HepG2 (cell line): Measurements from ENCODE around the gene PPP2R5C. TPM values are rescaled to one million over a fixed set of nuclear protein-coding genes. Genes with fewer than 3 reads are reported as not detected.

Experiments used
- CEBPG ChIP-seq: IDR thresholded peaks from 2 replicates; pipeline ENCODE4 v1.6.1; 2016
- FOXK2 ChIP-seq: fragments of 450-650 bp; IDR thresholded peaks from 2 replicates; pipeline ENCODE4 v1.6.1; 2016
- HES4 ChIP-seq: sonication (generic); formaldehyde crosslinking; IDR thresholded peaks from 2 replicates; pipeline ENCODE4 v1.9.0; 2021; ENCODE audit warnings: mild to moderate bottlenecking, missing genetic modification reagents, borderline replicate concordance
- ISX ChIP-seq: sonication (generic); formaldehyde crosslinking; conservative IDR thresholded peaks from 2 replicates; pipeline ENCODE4 v1.5.0; 2020; ENCODE audit warnings: missing genetic modification reagents
- KLF12 ChIP-seq: sonication (generic); formaldehyde crosslinking; IDR thresholded peaks from 2 replicates; pipeline ENCODE4 v1.4.0; 2020; ENCODE audit warnings: missing genetic modification reagents, borderline replicate concordance
- MAZ ChIP-seq, 2 experiments: sonication (generic) in 1 of 2; formaldehyde crosslinking in 1 of 2; IDR thresholded peaks; 2 replicates each; pipeline versions ENCODE4 v1.5.0 to v1.6.1; 2012 to 2020; ENCODE audit warnings: low read depth in 2 of 2, mild to moderate bottlenecking in 2 of 2, borderline replicate concordance in 1 of 2, improper control_type of control experiment in 1 of 2, low read length in 1 of 2, missing genetic modification reagents in 1 of 2, moderate library complexity in 1 of 2
- MLLT10 ChIP-seq: sonication (generic); formaldehyde crosslinking; IDR thresholded peaks from 2 replicates; pipeline ENCODE4 v1.4.0; 2020; ENCODE audit warnings: missing genetic modification reagents
- NR1H2 ChIP-seq: sonication (generic); formaldehyde crosslinking; IDR thresholded peaks from 2 replicates; pipeline ENCODE4 v1.8.1; 2022; ENCODE audit warnings: low read depth, missing genetic modification reagents, borderline replicate concordance
- PCBP2 ChIP-seq: fragments of 200-400 bp; formaldehyde crosslinking; optimal IDR thresholded peaks from 2 replicates; pipeline ENCODE3; 2018; ENCODE audit warnings: low read length, low read depth; ENCODE audit not compliant: poor library complexity, severe bottlenecking
- RBM39 ChIP-seq: fragments of 200-400 bp; formaldehyde crosslinking; IDR thresholded peaks from one replicate; pipeline ENCODE4 v1.6.1; 2018; ENCODE audit warnings: antibody characterized with exemption, mild to moderate bottlenecking, low read depth, low read length; ENCODE audit not compliant: poor library complexity, severe bottlenecking
- SIN3B ChIP-seq: fragments of 150-350 bp; IDR thresholded peaks from 2 replicates; pipeline ENCODE4 v1.6.1; 2014; ENCODE audit warnings: low read length
- XRCC5 ChIP-seq: fragments of 200-400 bp; formaldehyde crosslinking; optimal IDR thresholded peaks from 2 replicates; pipeline ENCODE3; 2017; ENCODE audit warnings: mild to moderate bottlenecking, low read length
- ZNF446 ChIP-seq: sonication (generic); formaldehyde crosslinking; IDR thresholded peaks from 2 replicates; pipeline ENCODE4 v1.5.0; 2020; ENCODE audit warnings: mild to moderate bottlenecking, missing genetic modification reagents
- ZNF589 ChIP-seq: sonication (generic); formaldehyde crosslinking; conservative IDR thresholded peaks from 2 replicates; pipeline ENCODE4 v1.8.0; 2022; ENCODE audit warnings: mild to moderate bottlenecking, moderate library complexity, missing genetic modification reagents
- ZNF614 ChIP-seq: IDR thresholded peaks from 2 replicates; pipeline ENCODE4 v1.6.1; 2018; ENCODE audit warnings: missing biosample characterization, missing genetic modification reagents, inconsistent platforms, borderline replicate concordance
- polyA plus RNA-seq, 8 experiments: library from polyadenylated mRNA; depleted of rRNA in 3 of 8; stranded (reverse) in 7 of 8; unstranded in 1 of 8; fragments of >200 nt; fragmentation: Illumina TruSeq in 4 of 8; extraction: Trizol in 4 of 8; gene quantifications; 2 replicates each; pipeline versions ENCODE4 v1.2.1 to v1.2.3, GENCODE V29; 2011 to 2016; ENCODE audit warnings: low read depth in 4 of 8, missing spikeins in 1 of 8, mixed read lengths in 1 of 8; ENCODE audit not compliant: insufficient read depth in 1 of 8
- total RNA-seq, 5 experiments: library from RNA; depleted of rRNA; stranded (reverse); fragments of >200 nt; fragmentation: Illumina TruSeq; extraction: Trizol; gene quantifications; 2 replicates each; pipeline ENCODE4 v1.2.3, GENCODE V29; 2016; ENCODE audit warnings: low read depth in 1 of 5
- TF ChIP-seq, protein P1 (sequence below): sonication (generic); formaldehyde crosslinking; IDR thresholded peaks from 2 replicates; pipeline ENCODE4 v1.4.0; 2020; ENCODE audit warnings: missing genetic modification reagents, borderline replicate concordance
- TF ChIP-seq, protein P2 (sequence below): fragments of 450-650 bp; IDR thresholded peaks from 2 replicates; pipeline ENCODE4 v1.6.1; 2016
- TF ChIP-seq, protein P3 (sequence below): sonication (generic); formaldehyde crosslinking; IDR thresholded peaks from 2 replicates; pipeline ENCODE4 v1.5.1; 2020; ENCODE audit warnings: mild to moderate bottlenecking, missing genetic modification reagents
- TF ChIP-seq, protein P4 (sequence below): sonication (generic); formaldehyde crosslinking; IDR thresholded peaks from 2 replicates; pipeline ENCODE4 v1.5.0; 2020; ENCODE audit warnings: missing genetic modification reagents, mild to moderate bottlenecking, borderline replicate concordance
- TF ChIP-seq, protein P5 (sequence below): fragments of 450-650 bp; IDR thresholded peaks from 2 replicates; pipeline ENCODE4 v1.6.1; 2017

The PPP2R5C gene
- total and polyA plus RNA-seq, 2 of the 13 experiments (the other 11 are each of a cell fraction or from before 2014, with no cell fraction given): 74.3 to 78.5 TPM

DNA sequence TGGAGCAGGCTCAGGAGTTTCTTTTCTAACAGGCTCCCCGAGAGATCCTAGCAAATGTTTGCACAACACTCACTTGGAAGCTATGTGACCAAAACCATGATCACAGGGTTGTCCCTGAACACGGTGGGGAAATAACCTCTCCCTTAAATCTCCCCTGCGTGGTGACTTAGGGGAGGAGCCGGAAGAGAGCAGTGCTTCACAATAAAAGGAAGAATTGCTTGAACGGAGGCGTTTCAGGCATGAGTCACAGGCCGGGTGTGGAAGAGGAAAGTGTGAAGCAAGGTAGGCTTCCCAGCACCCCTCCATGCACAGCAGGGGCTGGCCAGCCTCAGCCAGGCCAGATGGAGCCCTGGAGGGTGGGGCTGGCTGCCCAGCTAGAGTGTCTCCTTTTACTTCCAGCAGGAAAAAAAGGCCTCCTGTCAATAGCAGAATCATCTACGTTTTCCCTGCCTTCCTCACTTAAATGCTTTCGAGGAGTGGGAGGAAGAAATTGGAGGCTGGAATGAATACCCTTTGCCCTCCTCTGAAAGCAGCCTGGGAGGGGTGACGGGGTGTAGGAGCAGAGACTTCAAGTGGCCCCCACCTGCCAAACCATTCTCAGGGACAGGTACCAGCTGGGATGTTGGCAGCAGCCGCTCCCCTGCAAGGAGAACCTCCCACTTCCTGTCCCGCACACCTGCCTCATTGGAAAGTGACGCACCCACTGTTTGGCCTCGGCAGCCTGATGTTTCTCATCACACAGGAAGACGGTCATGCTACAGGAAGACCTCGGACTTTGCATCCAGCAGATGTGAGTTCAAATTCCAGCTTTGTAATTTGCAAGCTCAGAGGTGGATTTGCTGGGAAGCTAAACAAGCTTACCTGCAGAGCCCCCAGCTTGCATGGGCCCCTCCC is 30.1 kb upstream of the PPP2R5C start (continued):
- TF ChIP-seq XRCC5: no peak
- TF ChIP-seq CEBPG: peak; percentile 73
- TF ChIP-seq ISX (CRISPR knock-in tag): no peak
- TF ChIP-seq, protein P1, sequence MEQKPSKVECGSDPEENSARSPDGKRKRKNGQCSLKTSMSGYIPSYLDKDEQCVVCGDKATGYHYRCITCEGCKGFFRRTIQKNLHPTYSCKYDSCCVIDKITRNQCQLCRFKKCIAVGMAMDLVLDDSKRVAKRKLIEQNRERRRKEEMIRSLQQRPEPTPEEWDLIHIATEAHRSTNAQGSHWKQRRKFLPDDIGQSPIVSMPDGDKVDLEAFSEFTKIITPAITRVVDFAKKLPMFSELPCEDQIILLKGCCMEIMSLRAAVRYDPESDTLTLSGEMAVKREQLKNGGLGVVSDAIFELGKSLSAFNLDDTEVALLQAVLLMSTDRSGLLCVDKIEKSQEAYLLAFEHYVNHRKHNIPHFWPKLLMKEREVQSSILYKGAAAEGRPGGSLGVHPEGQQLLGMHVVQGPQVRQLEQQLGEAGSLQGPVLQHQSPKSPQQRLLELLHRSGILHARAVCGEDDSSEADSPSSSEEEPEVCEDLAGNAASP: no peak
- TF ChIP-seq, protein P2, sequence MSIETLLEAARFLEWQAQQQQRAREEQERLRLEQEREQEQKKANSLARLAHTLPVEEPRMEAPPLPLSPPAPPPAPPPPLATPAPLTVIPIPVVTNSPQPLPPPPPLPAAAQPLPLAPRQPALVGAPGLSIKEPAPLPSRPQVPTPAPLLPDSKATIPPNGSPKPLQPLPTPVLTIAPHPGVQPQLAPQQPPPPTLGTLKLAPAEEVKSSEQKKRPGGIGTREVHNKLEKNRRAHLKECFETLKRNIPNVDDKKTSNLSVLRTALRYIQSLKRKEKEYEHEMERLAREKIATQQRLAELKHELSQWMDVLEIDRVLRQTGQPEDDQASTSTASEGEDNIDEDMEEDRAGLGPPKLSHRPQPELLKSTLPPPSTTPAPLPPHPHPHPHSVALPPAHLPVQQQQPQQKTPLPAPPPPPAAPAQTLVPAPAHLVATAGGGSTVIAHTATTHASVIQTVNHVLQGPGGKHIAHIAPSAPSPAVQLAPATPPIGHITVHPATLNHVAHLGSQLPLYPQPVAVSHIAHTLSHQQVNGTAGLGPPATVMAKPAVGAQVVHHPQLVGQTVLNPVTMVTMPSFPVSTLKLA: 0 out of 2 replicates have a peak, but pooled peaks have one; percentile 5
- TF ChIP-seq, protein P3, sequence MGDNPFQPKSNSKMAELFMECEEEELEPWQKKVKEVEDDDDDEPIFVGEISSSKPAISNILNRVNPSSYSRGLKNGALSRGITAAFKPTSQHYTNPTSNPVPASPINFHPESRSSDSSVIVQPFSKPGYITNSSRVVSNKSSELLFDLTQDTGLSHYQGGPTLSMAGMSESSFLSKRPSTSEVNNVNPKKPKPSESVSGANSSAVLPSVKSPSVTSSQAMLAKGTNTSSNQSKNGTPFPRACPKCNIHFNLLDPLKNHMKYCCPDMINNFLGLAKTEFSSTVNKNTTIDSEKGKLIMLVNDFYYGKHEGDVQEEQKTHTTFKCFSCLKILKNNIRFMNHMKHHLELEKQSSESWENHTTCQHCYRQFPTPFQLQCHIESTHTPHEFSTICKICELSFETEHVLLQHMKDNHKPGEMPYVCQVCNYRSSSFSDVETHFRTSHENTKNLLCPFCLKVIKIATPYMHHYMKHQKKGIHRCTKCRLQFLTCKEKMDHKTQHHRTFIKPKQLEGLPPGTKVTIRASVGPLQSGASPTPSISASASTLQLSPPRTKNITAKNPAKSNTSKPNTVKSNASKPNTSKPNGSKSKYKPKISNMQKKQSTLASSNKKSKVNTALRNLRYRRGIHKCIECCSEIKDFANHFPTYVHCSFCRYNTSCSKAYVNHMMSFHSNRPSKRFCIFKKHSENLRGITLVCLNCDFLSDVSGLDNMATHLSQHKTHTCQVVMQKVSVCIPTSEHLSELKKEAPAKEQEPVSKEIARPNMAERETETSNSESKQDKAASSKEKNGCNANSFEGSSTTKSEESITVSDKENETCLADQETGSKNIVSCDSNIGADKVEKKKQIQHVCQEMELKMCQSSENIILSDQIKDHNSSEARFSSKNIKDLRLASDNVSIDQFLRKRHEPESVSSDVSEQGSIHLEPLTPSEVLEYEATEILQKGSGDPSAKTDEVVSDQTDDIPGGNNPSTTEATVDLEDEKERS: no peak
- TF ChIP-seq HES4 (CRISPR knock-in tag): no peak
- TF ChIP-seq MAZ (IDR thresholded peaks at IDR 0.05; ENCODE audit: borderline replicate concordance, low read depth, low read length): peak; percentile 16; the same call in 1 of the 2 replicates
- TF ChIP-seq MAZ (CRISPR knock-in tag; IDR thresholded peaks at IDR 0.05; ENCODE audit: low read depth): no peak; the same call in 1 of the 2 replicates
- no peak for TF ChIP-seq RBM39
- peak; percentile 52; the same call in 1 of the 2 replicates for TF ChIP-seq ZNF589 (CRISPR knock-in tag)
- peak; percentile 23; the same call in 1 of the 2 replicates for TF ChIP-seq ZNF614 (CRISPR knock-in tag)
- TF ChIP-seq FOXK2: no peak
- no peak for TF ChIP-seq MLLT10
- TF ChIP-seq, protein P4, sequence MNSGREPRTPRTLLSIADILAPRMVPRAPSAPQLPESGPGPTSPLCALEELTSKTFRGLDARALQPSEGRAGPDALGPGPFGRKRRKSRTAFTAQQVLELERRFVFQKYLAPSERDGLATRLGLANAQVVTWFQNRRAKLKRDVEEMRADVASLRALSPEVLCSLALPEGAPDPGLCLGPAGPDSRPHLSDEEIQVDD (CRISPR knock-in tag): no peak
- TF ChIP-seq KLF12 (CRISPR knock-in tag): no peak
- no peak for TF ChIP-seq NR1H2
- TF ChIP-seq SIN3B: no peak
- TF ChIP-seq, protein P5, sequence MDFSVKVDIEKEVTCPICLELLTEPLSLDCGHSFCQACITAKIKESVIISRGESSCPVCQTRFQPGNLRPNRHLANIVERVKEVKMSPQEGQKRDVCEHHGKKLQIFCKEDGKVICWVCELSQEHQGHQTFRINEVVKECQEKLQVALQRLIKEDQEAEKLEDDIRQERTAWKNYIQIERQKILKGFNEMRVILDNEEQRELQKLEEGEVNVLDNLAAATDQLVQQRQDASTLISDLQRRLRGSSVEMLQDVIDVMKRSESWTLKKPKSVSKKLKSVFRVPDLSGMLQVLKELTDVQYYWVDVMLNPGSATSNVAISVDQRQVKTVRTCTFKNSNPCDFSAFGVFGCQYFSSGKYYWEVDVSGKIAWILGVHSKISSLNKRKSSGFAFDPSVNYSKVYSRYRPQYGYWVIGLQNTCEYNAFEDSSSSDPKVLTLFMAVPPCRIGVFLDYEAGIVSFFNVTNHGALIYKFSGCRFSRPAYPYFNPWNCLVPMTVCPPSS: no peak
- no peak for TF ChIP-seq ZNF446 (CRISPR knock-in tag)
- TF ChIP-seq PCBP2: no peak
